ENCODE data around the gene IKZF1. TPM values are rescaled to one million over a fixed set of nuclear protein-coding genes. Genes with fewer than 3 reads are reported as not detected.

Gene IKZF1
- total and polyA plus RNA-seq, 8 donors: 0.70 to 8.1 (median 1.4) TPM

DNA sequence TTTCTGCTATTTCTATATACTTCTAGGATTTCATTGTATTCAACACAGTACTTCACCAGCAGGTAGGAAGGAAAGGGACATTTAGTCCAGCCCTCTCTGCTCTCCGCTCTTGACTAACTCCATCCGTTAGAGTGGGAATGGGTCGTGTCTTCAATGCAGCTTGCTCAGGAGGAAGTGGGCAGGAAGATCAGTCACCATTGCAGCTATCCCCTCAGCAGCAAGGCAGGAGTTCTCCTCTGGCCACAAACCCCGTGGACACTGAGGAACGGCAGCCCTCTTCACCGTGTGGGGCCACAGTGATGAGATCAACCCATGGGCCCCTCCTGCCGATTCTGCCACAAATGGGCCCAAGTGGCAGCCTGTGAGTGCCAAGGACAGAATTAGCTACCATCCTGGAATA, 30.2 kb upstream of the IKZF1 start:
- no peak for ATAC-seq
- DNase-seq: no peak
- no peaks in the 10 kb centered on the region for H3K36me3 ChIP-seq
- TF ChIP-seq, protein P1, sequence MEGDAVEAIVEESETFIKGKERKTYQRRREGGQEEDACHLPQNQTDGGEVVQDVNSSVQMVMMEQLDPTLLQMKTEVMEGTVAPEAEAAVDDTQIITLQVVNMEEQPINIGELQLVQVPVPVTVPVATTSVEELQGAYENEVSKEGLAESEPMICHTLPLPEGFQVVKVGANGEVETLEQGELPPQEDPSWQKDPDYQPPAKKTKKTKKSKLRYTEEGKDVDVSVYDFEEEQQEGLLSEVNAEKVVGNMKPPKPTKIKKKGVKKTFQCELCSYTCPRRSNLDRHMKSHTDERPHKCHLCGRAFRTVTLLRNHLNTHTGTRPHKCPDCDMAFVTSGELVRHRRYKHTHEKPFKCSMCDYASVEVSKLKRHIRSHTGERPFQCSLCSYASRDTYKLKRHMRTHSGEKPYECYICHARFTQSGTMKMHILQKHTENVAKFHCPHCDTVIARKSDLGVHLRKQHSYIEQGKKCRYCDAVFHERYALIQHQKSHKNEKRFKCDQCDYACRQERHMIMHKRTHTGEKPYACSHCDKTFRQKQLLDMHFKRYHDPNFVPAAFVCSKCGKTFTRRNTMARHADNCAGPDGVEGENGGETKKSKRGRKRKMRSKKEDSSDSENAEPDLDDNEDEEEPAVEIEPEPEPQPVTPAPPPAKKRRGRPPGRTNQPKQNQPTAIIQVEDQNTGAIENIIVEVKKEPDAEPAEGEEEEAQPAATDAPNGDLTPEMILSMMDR (IDR thresholded peaks at IDR 0.05): no peak
- no peaks in the 10 kb centered on the region for H3K4me1 ChIP-seq
- H3K4me3 ChIP-seq: no peak overlapping the region
- H3K27me3 ChIP-seq: no peaks in the 10 kb centered on the region
- no peaks in the 10 kb centered on the region for H3K9me3 ChIP-seq
- H3K27ac ChIP-seq: no peak overlapping the region
- no peak for FAIRE-seq
- intact Hi-C loops (cut with DNase I): no loop called here
- 57 to 71% methylated on average over 7 of the region's 7 CpGs for WGBS, 2 donors

DNA sequence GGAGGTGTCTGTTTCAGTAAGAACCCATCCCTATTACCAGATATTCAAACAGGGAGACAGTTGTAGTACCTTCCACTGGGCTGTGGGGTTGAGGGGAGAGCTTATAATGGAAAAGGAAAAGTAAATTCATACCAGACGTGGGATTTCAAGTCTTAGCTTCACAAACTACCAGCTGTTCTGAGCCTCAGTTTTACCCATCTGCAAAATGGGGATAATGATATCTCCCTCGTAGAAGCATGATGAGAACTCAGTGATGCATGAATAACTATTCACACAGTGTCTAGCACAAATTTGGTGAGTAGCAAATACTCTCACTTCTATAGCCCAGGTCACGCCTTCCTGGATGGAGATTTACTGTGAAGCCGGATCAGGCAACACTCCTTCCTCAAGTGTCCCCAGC, 29.1 kb upstream of the IKZF1 start:
- H3K27me3 ChIP-seq: no peaks in the 10 kb centered on the region
- no peaks in the 10 kb centered on the region for H3K36me3 ChIP-seq
- 67 to 71% methylated on average over 4 of the region's 4 CpGs for WGBS, 2 donors
- TF ChIP-seq, protein P1 (IDR thresholded peaks at IDR 0.05): no peak
- DNase-seq (no peak), ATAC-seq (no peak), FAIRE-seq (no peak)
- H3K4me3 ChIP-seq: no peak overlapping the region
- no peaks in the 10 kb centered on the region for H3K4me1 ChIP-seq
- H3K27ac ChIP-seq: no peak overlapping the region
- intact Hi-C loops (cut with DNase I): no loop called here
- H3K9me3 ChIP-seq: no peaks in the 10 kb centered on the region

DNA sequence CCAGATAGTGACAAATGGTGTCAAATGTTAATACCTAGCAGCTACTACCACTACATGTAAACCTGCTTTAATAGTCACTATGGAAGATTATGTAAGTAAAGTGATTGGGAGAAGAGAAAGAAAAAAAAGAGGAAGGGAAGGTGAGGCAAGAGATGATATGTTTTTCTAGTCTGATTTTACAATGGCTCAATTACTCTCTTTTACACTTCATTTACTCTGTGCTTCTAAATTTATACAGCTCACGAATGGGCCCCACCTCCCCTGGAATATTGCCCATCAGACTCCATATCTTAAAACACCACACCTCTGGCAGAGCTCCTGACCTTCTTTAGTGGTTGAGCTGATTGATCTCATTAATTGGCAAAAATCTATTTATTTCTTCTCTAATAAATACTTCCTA, 28.0 kb upstream of the IKZF1 start:
- TF ChIP-seq, protein P1 (IDR thresholded peaks at IDR 0.05): no peak
- Histone ChIP-seq H3K4me1 (no peaks in the 10 kb centered on the region), H3K4me3 (no peak overlapping the region), H3K27me3 (no peaks in the 10 kb centered on the region), H3K36me3 (no peaks in the 10 kb centered on the region), H3K27ac (no peak overlapping the region), H3K9me3 (no peaks in the 10 kb centered on the region)
- ATAC-seq (no peak), DNase-seq (no peak), FAIRE-seq (no peak)
- intact Hi-C loops (cut with DNase I): no loop called here
- 4 to 8% methylated on average over 1 of the region's 1 CpG for WGBS, 2 donors

DNA sequence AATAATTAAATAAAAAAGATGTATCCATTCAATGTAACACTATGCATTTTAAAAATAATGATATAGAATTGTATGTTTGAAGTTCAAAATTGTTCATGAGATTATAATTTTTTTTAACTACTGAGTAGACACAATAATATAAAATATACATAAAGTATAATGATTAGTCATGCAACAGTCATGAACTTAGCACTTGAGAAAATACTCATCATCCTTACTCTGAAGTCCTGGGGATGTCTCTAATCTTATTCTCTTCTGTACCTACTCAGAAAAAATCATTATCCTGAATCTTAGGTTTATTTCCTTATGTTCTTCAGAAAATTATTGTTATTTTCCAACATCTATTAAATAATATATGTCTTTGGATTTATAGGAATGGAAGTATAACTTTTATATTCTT, 26.4 kb upstream of the IKZF1 start:
- Histone ChIP-seq H3K27me3 (no peaks in the 10 kb centered on the region), H3K36me3 (no peaks in the 10 kb centered on the region), H3K4me3 (no peak overlapping the region), H3K27ac (no peak overlapping the region), H3K9me3 (no peaks in the 10 kb centered on the region), H3K4me1 (no peaks in the 10 kb centered on the region)
- DNase-seq (no peak), FAIRE-seq (no peak), ATAC-seq (no peak)
- TF ChIP-seq, protein P1 (IDR thresholded peaks at IDR 0.05): no peak
- intact Hi-C loops (cut with DNase I): no loop called here

DNA sequence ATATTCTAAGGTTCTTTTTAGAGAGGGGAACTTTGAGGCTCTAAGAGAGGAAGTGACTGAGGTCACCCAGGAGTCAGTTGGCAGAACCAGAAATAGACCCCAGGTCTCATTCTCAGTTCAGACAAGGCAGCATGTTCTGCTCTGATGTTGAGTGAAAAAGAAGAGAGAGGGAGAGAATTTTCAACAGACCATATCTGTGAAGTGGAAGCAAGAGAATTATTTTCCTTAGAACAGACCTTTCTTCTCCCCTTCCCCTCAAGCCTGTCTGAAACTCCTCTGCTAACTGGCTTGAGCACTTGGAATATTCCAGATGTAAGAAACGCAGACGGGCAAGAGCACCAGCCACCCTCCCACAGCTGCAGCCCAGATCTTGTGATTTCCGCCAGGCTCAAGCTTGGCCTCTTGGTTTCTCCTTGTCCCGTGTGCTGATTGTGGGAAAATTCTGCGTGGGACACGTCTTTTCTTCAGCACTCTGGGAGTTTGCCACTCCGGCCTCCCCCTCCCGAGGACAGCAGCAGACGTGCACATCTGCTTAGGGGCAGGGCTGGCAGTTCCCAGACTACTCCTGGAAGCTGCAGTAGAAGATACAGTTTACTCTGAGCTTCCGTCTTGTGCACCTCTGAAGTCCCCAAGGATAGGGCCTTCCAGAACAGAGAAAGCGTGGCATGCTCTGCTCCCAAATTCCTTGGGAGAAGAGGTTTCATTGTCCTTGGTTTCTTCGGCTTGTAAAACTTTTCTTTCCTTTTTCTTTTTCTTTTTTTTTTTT, 22.7 kb upstream of the IKZF1 start:
- TF ChIP-seq, protein P1 (IDR thresholded peaks at IDR 0.05): no peak
- Histone ChIP-seq H3K4me3 (no peak overlapping the region), H3K4me1 (no peaks in the 10 kb centered on the region), H3K9me3 (no peaks in the 10 kb centered on the region), H3K36me3 (no peaks in the 10 kb centered on the region), H3K27me3 (no peaks in the 10 kb centered on the region), H3K27ac (peak overlapping the region in 1 of 4 donors; percentile 3)
- WGBS, 2 donors: 62 to 76% methylated on average over 12 of the region's 12 CpGs
- intact Hi-C loops (cut with DNase I): no loop called here
- ATAC-seq (peak in 2 of 4 donors; percentile 57 to 70), DNase-seq (peak in 1 of 6 donors; percentile 42), FAIRE-seq (no peak)
